Measurements from ENCODE around the gene ACSL3.
"Not testable (repeated sequence)": the region's sequence is repeated elsewhere in the genome, so short reads cannot be mapped to it uniquely, and the experiment has no call there.

ACSL3 gene

DNA sequence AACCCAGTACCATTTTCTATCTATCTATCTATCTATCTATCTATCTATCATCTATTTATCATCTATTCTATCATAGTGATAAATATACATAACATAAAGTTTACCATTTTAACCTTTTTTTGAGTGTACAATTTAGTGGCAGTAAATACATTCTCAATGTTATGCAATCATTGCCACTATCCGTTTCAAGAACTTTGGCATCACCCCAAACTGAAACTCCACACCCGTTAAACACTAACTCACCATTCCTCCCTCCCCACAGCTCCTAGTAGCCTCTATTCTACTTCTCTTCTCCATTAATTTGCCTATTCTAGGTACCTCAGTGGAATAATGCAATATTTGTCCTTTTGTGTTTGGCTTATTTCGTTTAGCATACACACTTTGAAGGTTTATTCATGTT, 108.7 kb downstream of the ACSL3 start:
- DNase-seq (ENCODE audit: low spot score) = no peak

DNA sequence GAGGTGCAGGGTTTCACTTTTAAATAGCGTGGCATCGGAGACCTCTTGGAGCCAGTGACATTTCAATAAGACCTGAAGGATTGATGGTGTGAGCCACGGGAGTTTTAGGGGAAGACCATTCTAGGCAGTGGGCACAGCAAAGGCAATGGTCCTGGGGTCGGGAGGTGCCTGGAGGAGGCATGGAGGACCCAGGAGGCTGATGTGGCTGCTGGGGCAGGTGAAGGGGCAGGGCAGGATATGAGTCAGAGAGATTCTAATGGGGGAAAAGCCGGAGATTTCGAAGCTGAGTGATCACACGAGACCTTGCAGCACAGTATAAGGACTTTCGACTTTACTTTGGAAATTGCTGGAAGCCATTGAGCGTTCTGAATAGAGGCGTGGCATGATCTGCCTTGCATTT, 111.6 kb downstream of the ACSL3 start:
- no peak for DNase-seq (ENCODE audit: low spot score)

DNA sequence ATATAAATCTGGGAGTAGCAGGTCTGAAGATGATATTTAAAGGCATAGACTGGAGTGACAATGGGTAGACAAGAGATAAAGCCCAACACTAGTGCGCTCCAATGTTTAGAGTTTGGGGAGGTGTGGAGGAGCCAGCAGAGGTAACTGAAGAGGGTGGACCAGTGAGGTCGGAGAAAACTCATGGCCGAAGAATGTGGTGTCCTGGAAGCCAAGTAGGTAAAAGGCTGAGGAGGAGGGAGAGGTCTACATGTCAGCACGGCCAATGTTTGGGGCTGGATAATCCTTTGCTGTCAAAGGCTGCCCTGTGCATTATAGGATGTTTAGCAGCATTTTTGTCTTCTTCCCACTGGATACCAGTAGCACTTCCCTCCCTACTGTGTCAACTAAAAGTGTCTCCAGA, 112.4 kb downstream of the ACSL3 start:
- no peak for DNase-seq (ENCODE audit: low spot score)

DNA sequence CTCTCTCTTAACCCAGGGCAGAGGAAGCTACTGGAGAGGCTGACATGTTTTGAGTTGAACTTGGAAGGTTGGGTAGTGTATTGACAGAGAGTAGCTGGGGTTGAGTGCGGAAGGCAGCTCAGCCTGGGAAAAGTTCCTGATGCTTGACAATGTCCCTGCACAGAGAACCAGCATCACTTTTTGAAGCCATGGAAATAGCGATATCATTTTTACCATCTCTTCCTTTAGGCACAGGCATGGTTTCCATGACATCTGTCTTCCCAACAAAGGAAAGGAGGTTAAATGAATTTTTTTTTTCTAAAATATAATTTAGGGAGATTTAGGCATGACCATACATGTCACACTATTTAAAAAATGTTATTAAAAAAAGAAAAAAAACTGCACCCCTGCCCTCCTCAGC, 112.9 kb downstream of the ACSL3 start:
- DNase-seq (ENCODE audit: low spot score) = no peak

DNA sequence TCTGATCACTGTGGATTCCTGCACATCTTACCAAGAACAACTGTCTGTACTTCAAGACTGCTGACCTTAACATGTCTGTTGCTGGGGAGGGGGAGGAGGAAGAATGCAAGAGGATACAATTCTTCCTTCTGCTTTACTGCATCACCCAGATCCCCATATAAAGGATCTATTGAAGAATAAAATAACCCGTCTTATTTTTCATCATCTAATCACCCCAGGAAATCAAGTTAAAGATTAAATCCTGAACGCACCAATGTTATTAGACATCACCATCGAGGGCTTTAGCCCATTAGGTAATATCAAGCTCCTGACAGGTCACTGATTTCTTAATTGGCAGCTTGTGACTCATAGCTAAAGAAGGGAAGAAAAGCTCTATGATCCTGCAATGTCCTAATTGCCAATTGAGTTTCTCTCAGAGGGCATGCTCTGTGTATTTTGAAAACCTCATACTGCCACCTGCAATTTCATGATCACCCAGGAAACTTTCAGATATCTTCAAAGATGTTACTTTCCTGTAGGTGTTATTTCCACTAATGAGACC, 115.8 kb downstream of the ACSL3 start:
- no peak for DNase-seq (ENCODE audit: low spot score)

DNA sequence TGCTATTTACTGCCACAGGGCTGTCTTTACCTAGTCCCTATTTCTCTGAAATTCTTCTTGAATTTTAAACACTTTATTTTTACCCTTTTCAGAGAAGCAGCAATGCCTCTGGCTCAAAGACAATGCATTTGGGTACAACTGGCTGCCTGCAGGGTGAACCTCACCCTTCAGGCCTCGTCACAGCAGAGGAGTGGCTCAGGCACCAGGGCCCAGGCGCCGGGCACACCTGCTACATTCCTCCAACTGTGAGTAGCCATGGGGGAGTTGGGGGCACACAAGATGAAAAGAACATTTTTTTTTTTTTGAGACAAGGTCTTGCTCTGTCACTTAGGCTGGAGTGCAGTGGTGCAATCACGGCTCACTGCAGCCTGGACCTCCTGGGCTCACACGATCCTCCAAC, 116.3 kb downstream of the ACSL3 start:
- DNase-seq (ENCODE audit: low spot score) = no peak

DNA sequence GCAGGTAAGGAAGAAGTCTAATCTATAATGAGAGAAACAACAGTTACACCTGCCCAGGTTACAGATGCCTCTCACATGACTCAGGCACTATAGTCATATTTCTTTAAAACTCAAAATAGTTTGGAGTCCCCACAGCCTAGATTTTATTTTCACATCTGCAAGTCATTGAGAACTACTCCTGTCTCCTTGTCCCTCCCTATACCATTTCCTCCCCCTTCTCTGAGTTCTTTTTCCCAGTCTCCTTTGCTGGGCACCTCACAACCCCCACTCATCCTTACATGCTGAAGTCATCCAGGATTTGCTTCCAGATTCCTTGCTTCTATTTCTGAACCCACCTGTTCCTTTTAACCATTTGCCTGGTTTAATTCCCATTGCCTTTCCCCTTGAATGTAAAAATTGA, 118.0 kb downstream of the ACSL3 start:
- no peak for DNase-seq (ENCODE audit: low spot score)

DNA sequence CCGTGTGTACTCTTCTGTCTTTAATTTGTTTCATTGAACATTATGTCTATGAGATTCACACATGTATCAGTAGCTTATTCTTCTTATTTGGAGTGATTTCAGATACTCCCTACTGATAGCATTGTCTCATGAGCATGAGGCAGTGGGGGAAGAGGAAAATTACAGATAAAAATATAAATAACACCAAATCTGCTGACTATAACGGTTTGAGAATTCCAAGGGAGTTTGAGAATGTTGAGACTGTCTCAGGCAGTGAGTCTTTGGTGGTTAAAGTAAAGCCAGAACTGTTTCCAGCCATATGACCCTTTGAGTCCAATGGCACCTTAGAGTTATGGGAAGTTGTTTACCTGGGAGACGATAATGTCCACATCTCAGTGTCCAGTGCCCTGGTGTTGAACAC, 118.6 kb downstream of the ACSL3 start:
- DNase-seq (ENCODE audit: low spot score) = no peak

DNA sequence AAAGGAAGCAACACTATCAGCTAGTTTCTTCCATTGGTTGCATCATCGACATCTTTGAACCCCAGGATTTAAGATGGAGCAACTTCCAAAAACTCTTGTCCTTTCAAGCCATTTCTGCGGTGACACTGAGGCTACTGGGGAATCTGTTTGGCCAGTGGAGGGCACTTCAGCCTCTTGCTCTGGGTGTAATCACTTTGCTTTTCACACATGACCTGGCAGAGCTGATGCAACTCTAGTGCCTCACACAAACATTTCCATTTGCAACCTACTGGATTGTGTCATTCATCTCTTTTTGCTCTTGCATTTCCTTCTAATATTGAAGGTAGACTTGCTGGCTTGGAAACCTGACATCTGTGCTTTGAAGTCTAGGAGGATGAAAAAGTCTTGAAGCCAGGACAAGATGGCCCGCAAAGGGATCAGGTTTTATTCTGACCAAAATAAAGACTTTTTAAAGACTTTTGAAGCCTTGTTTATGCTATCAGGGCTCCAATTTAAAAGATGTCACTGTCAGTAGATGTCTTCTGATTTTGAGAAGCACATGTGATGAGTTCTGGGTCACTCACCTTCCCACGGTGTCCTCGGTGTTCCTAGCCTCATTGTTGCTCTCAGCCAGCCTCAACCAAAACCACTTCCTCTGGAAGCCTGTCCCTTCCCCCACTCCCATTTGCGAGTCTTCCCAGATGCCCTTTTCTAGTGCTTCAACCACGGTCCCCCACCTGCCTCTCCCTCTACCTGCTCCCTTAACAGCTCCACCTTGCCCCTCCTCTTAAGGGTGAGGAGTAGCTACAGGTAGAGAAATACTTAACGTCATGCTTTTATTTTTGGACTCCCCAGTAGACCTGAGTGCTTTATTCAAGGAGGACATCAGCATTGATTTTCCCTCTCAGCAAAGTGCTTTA, 121.4 kb downstream of the ACSL3 start:
- DNase-seq (ENCODE audit: low spot score) = peak; percentile 53

DNA sequence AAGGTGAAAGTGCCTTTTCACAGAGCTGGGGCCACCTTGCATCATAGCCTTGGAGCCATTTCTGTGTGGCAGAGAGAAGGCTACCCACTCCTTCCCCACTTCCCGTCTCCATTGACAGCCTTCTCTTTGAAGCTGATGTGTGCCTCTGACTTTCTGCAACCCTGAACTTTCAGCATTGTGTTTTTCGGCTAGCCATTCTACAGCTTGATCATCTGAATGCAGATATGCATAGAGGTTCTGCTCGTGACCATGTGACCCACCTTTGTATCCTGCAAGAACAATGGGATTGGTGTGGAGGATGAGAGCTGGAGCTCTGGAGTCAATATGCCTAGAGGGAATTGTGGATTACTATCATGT, 122.1 kb downstream of the ACSL3 start:
- DNase-seq (ENCODE audit: low spot score) = no peak

DNA sequence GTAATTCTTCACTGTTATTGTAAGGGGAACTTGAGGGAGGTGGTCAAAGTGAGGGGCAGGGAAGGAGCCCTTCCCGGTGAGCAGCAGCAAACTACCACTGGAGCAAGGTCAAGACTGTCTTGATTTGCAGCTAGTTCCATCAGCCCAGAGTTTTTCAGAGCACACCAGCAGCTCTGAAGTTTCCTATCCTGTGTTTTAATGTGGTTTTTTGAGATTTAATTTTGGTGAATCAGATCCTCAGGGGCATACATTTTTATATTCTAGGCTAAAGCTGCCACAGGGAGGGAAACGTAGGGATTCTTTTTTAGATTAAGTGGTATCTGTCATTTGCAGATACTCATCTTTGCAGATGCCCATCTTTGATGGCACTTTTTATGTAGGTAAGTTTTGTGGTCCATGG, 124.1 kb downstream of the ACSL3 start:
- no peak for DNase-seq (ENCODE audit: low spot score)

DNA sequence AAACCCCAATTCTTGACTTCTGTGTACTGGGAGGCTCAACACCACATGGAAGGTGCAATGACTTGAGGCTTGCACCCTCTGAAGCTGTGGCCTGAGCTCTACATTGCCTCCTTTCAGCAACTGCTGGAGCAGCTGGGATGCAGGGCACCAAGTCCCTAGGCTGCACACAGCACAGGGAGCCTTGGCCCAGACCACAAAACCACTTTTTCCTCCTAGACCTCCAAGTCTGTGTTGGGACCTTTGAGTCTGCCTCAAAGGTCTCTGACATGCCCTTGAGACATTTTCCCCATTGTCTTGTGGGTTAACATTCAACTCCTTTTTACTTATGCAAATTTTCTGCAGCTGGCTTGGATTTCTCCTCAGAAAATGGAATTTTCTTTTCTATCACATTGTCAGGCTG, 128.6 kb downstream of the ACSL3 start:
- no peak for DNase-seq (ENCODE audit: low spot score)

DNA sequence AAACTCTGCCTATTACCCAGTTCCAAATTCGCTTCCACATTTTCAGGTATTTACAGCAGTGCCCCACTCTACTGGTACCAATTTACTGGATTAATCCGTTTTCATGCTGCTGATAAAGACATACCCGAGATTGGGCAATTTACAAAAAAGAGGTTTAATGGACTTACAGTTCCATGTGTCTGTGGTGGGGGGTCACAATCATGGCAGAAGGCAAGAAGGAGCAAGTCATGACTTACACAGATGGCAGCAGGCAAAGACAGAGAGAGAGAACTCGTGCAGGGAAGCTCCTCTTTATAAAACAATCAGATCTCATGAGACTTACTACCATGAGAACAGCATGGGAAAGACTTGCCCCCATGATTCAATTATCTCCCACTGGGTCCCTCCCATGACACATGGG, 129.4 kb downstream of the ACSL3 start:
- DNase-seq (ENCODE audit: low spot score) = not testable (repeated sequence)

DNA sequence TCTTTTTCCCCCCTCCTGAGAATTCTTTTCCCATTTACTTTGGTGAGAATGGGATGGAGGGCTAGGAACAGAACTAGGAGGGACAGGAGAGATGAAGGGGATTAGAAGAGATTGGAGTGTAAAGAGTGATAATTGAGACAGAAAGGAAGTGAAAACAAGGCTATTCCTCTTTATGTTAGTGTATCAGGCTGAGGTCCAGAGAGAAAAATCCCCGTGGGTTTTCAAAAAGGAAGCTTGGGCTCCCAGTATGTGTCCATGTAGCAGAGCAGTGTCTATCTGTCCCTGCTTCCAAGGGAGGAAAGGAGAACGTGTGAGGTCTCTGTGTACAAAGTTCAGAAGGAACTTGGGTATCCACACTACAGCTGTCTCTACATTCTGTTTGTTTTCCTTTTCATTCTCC, 131.3 kb downstream of the ACSL3 start:
- no peak for DNase-seq (ENCODE audit: low spot score)

Data from SK-N-DZ (cell line).